GM19043 (cell line): Measurements from ENCODE around the gene TCF7L1.

Source experiments
- ATAC-seq: cut with Tn5 transposase; IDR thresholded peaks from one replicate; pipeline ENCODE4 v1.9.1; 2021; ENCODE audit warnings: low read depth; ENCODE audit not compliant: unreplicated experiment

The TCF7L1 gene

GRCh38 chr2:85160966-85161960, 28.1 kb downstream of the TCF7L1 start:
- ATAC-seq, result no peak

- ATAC-seq, result no peak
Measured at GRCh38 chr2:85162746-85163301, 29.6 kb downstream of the TCF7L1 start.

GRCh38 chr2:85163675-85164074, 30.5 kb downstream of the TCF7L1 start:
- no peak for ATAC-seq

- no peak for ATAC-seq
Measured at GRCh38 chr2:85164145-85164569, 31.0 kb downstream of the TCF7L1 start.

GRCh38 chr2:85165088-85165690, 32.0 kb downstream of the TCF7L1 start:
- no peak for ATAC-seq

GRCh38 chr2:85166021-85166420, 32.8 kb downstream of the TCF7L1 start:
- ATAC-seq, result no peak

- ATAC-seq, result no peak
Measured at GRCh38 chr2:85167479-85167878, 34.3 kb downstream of the TCF7L1 start.

- ATAC-seq, result no peak
Measured at GRCh38 chr2:85168942-85169341, 35.8 kb downstream of the TCF7L1 start.

GRCh38 chr2:85169581-85169980, 36.4 kb downstream of the TCF7L1 start:
- ATAC-seq, result no peak

- ATAC-seq, result no peak
Measured at GRCh38 chr2:85170938-85171475, 37.8 kb downstream of the TCF7L1 start.

- ATAC-seq, result no peak
Measured at GRCh38 chr2:85171916-85172315, 38.7 kb downstream of the TCF7L1 start.

- no peak for ATAC-seq
Measured at GRCh38 chr2:85173909-85174308, 40.7 kb downstream of the TCF7L1 start.

GRCh38 chr2:85174943-85175342, 41.8 kb downstream of the TCF7L1 start:
- ATAC-seq, result no peak

GRCh38 chr2:85175369-85176299, 42.4 kb downstream of the TCF7L1 start:
- no peak for ATAC-seq

- no peak for ATAC-seq
Measured at GRCh38 chr2:85177031-85177824, 44.0 kb downstream of the TCF7L1 start.

GRCh38 chr2:85178154-85178553, 45.0 kb downstream of the TCF7L1 start:
- ATAC-seq, result no peak

- no peak for ATAC-seq
Measured at GRCh38 chr2:85178980-85179411, 45.8 kb downstream of the TCF7L1 start.

GRCh38 chr2:85179541-85179940, 46.3 kb downstream of the TCF7L1 start:
- no peak for ATAC-seq
